Measurements from ENCODE around the gene TIPARP.
"Not testable (repeated sequence)": the region's sequence is repeated elsewhere in the genome, so short reads cannot be mapped to it uniquely, and the experiment has no call there.

TIPARP gene

DNA sequence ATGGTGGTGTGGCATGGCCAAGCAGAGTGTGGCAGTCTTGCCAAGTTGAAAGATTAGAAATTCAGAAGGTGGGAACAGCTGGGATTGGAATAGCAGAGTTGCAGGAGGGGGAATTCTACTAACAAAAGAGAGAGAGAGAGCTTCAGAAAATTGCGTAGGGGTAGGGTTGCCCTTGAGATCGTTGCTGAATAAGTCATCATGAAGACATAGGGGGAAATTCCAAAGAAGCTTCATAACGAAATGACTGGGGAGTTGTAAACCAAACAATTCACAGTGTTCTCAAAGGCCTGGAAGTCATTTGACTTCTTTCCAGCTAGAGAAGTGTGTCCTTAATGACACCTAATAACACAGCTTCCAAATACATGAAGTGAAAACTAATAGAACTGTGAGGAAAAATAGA is 26.3 kb upstream of the TIPARP start:
- no peak for DNase-seq

- DNase-seq, result no peak
Observed at GRCh38 chr3:156649681-156650080, 24.7 kb upstream of the TIPARP start.

DNA sequence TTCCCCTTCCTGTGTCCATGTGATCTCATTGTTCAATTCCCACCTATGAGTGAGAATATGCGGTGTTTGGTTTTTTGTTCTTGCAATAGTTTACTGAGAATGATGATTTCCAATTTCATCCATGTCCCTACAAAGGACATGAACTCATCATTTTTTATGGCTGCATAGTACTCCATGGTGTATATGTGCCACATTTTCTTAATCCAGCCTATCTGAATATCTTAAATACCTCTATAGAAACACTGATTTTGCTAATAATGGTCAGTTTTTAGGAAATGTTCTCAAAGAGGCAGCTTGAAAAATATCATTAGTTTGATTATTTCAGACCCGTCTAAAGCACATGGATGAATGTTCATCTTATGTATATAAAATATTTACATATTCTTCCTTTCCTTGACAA is 21.7 kb upstream of the TIPARP start:
- DNase-seq, result not testable (repeated sequence)

GRCh38 chr3:156654834-156655233 is 19.6 kb upstream of the TIPARP start:
- no peak for DNase-seq

DNA sequence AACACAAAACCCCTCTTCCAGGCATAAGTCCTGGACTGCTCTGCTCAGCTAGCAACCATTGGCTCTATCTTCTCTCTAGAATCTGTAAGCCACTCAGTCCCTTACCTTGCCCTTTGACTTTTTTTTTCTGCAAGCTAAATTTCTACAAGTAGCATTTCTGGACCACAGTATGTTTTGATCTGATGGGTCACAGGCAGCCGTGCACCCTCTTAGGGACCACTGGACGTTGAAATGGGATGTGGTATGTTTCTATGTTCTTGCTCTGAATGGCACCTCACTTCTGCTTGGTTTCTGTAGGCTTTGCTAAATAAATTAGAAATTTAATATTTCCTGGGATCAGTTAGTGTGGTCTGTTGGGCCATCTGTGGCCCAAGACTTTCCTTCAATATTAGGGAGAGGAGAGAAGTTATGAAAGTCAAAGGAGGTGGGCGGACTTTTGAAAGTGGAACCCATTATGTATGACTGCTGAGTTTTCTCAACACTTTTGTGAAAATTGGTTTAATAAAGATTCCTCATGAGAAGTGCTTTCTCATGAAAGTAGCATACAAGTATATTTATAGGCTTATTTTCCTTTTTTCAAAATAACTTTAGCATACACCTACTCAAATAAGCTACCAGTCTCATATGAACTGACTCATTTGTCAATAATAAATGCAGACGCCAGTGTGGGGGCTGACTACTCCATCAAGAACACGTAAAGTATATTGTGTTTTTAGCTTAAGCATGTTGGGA is 18.4 kb upstream of the TIPARP start:
- no peak for DNase-seq

DNA sequence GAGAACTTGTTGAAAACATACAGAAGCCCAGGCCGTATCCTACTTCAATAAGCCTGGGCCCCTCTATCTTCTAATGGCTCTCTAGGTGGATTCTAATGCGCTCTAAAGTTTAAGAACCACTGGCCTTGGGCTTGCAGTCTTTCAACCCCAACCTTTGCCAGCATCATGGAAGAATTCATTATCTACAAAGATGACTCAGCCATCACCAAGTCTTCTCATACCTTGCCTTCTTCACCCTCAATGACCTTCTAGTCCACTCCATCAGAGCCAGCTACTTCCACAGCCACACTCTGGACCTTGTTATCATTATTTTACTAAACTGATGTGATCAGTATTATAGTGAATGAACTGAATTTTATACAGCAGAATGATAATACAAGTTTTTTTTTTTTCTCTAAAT is 16.9 kb upstream of the TIPARP start:
- no peak for DNase-seq

- no peak for DNase-seq
Observed at GRCh38 chr3:156657862-156658731, 16.3 kb upstream of the TIPARP start.

GRCh38 chr3:156658732-156659090 is 15.7 kb upstream of the TIPARP start:
- no peak for DNase-seq

DNA sequence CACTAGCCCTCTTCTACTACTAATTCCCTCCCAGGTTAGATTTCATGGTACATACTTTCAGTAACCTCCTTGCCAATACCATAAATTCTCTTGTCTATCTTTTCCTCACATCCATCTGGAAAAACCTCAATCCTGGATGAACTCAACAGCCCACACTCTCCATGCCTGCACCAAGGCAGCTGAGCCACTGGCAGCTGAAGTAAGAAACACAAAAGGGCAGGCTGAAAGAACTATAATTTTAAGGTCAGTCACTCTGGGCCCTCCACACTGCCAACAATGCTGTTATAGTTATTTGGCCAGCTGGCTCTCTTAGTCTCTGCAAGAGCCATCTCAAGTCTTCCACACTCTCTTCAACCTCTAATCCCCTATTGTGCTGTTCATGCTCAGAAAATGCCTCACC is 15.1 kb upstream of the TIPARP start:
- DNase-seq, result no peak

GRCh38 chr3:156661155-156661554 is 13.2 kb upstream of the TIPARP start:
- DNase-seq, result no peak

DNA sequence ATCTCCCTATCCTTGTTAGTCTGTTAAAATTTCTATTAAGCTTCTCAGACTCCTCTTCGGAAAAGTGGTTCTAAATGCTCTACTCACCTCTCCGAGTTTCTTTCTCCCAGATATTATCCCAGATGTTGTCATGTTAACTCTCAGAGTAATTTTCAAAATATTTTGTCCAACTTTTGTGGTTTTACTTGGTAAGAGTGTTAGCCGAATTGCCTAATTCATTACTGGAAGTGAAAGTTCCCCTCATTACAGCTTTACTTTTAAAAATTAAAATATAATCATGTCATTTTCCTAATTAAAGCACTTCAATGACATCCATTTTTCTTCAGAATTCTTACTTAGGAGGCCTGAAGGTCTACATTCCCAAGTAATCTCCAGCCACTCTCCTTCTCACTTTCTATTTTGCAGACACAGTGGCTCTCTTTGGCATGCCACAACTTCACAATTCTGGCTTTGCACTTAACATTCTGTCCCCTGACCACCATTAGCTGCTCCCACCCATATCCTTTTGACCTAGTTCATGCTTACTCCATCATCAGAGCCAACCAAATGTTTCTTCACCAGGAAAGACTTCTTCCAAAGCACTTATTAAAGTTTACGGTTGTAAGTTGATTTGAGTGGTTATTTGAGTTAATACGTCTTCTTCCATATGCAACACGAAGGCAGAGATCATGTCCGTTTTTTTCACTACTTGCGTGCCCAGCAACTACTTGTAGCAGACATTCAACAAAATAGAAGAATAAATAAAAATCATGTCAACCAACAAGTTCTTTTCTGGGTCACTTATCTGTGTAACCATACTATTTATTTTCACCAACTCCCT is 10.2 kb upstream of the TIPARP start:
- DNase-seq, result no peak

DNA sequence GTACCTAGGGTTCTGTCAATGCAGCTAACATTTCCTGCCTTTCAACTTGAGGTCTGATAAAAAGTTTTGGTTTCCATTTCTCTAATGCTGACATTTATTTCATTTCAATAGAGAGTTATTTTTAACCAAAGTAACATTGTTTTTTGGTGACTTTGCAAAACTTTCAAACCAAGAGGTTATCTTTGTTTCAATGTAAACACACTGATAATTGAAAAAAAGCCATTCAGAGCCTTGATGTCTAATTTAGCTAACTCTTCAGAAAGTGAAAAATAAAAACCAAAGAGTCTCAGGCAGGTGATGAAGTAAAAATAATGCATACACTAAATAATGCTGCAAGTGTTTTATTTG is 9.6 kb upstream of the TIPARP start:
- DNase-seq, result no peak

DNA sequence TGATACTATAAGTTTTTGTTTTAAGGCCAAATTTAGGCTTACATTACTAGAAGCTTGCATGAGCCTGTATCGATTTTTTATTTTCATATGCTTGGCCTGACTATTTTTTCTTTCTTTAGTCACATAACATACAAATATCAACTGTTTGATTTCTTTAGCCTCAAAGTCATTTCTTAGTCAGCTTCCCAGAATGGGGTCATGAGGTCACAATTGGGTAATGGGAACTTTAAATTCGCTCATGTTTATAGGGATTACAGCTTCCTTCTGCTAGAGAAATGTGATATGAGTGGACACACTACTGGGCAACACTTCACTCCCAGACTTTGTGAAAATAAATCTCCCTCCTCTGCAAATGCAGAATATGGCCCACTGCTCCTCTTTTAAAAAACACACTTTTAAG is 9.1 kb upstream of the TIPARP start:
- no peak for DNase-seq

DNA sequence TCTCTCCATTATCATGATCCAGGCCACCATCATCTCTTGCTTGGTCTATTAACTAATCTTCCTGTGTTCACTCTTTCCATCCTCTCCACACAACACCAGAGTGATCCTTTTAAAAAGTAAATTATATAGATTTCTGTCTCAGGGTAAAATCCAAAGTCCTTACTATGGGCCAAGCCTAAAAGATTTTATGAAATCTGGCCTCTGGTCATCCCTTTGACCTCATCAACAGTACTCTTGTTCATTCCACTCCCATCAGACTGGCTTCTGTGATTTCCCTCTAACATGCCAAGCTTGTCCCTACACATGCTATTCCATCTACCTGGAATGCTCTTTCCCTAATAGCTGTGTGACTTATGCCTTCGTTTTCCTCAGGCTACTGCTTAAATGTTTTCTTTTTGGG is 8.3 kb upstream of the TIPARP start:
- DNase-seq, result no peak

GRCh38 chr3:156668073-156668763 is 6.2 kb upstream of the TIPARP start:
- DNase-seq, result no peak

- DNase-seq, result no peak
Observed at GRCh38 chr3:156670077-156670476, 4.3 kb upstream of the TIPARP start.

DNA sequence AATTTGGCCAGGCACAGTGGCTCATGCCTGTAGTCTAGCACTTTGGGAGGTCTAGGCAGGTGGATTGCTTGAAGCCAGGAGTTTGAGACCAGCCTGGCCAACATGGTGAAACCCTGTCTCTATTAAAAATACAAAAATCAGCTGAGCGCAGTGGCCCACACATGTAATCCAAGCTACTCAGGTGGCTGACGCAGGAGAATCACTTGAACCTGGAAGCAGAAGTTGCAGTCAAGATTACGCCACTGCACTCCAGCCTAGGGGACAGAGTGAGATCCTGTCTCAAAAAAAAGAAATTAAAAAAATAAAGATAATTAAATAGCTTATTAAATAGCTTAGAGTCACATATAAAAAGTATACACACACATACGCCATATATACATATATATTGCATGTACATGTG is 3.7 kb upstream of the TIPARP start:
- DNase-seq, result no peak

DNA sequence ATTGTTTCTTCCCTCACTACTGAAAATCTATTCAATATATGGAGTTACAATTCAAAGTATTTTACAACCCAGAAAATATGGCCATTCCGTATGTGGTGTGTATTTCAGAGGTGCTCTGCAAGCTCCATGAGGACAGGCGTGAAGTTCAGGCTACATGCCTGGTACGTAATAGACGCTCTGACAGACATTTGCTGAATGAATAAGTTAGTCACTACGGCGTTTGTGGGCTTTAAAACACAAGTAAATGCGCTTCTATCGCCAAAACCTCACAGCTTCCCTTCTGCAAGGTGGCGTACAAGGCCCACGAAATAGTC is 701 bp upstream of the TIPARP start:
- DNase-seq, result no peak

DNA sequence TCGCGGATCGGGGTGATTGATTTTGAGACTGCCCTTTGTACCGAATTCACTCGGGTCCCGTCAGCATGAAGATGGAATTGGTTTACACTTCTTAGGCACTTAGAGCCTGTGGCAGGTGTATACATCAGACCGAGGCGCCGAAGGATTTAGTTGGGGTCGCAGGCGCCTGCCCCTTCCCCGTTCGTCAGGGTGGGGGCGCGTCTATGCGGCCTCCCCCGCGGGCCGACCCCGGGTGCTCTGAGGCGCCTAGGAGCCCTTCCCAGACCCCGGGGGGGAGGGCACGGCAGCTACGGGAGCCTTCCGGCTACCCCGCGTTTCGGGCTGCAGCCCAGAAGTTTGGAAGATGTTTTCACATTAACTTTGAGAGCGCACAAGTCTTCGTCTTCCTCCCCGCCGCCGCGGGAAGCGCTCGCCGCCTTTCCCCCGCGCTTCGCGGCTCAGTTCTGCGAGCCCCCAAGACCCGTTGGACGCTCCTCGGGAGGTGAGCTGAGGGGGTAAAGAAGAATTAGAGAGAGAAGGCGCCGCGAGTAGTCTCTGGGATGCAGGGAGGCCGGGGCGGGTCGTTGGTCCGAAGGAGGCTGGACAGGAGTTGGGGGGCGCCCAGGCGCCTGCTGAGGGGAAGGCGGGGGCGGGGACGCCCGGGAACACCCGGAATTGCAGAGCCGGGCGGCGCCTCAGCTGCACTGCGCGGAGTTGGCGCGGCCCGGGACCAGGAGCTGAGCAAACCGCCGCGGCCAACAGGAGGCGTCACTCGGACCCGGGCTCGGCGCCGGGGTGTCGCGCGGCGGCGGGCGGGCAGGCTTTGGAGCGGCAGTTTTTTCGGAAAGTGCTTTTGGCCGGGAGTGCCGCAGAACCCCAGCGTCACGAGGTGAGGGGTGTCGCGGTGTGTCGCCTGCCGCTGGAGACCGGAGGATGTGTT is 780 bp downstream of the TIPARP start:
- no peak for DNase-seq

GRCh38 chr3:156675830-156676767 is 1.7 kb downstream of the TIPARP start:
- DNase-seq, result peak; percentile 72
